HG02943 (cell line): ENCODE results near the gene KIAA2012.

Experiments
- ATAC-seq: cut with Tn5 transposase; IDR thresholded peaks from one replicate; pipeline ENCODE4 v1.9.1; 2021; ENCODE audit warnings: mild to moderate bottlenecking, low read depth, moderate library complexity; ENCODE audit not compliant: unreplicated experiment

The KIAA2012 gene

DNA sequence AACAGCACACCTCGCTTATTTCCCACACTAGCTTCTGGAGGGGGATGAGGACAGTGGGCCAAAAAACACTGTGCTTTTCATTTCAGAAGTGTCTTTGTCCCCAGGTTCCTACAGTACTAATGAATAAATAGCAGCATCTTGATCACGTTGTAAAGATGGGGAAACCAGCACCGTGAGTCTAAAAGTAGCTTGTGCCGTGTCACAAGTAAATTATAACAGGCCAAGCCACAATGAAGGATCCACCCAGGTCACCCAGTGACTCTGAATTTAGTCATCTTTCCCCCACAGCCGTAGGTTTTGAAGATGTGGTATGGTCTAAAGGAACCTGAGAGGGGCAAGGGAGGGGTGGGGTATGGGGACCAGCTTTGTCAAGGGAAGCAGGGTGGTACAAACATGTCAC, 30.6 kb upstream of the KIAA2012 start:
- ATAC-seq = no peak

DNA sequence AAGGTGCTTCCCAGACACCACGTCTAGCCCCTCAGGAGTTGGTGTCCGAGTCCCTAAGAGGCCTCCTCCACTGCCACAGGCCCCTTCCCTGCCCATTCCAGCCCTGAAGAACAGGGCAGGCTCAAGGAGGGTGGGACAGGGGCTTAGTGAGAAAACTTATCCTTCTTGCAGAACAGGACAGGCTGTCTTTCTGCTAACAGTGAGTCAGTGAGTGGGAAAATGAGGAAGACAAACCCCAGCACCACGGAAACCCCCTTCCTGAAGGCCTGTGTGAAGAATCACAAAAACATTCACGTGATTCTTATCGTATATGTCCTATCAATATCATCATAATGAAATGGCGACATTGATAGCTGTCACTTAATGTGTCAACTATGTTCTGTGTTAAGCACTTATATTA, 29.6 kb upstream of the KIAA2012 start:
- ATAC-seq = no peak

DNA sequence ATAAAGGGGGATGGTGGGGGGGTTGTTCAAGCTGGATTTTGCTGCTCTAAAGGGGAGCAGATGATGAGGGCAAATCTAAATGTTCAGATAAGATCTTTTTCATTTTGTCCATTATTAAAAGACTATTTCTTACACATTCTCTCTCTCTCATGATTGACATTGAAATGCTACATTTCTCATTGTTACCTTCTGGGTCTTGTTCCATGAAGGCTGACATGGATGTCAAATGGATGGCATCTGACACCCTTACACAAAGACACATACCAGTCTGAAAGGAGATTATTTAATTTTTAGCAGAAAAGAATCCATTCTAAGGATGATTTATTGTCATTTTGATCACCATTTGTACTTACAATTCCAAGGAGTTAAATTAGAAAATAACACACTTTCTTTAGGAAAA, 28.3 kb upstream of the KIAA2012 start:
- ATAC-seq = no peak

DNA sequence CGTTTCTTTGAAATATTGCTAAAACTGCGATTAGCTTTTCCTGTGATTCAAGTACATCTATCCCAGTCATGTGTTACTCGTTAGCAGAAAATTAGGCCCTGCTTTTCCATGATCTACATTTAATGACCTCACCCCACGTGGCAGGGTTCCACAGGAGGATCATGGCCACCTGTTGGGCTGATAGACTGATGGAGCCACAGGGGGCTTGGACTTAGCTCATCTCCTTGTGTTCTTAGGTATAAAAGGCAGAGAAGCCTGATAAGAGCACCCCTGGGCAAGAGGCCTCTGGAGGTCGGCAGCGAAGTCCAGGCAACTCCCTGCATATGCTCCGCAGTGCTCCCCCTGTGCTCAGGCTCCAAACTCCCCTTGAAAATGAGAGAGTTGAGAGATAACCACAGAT, 26.5 kb upstream of the KIAA2012 start:
- no peak for ATAC-seq

DNA sequence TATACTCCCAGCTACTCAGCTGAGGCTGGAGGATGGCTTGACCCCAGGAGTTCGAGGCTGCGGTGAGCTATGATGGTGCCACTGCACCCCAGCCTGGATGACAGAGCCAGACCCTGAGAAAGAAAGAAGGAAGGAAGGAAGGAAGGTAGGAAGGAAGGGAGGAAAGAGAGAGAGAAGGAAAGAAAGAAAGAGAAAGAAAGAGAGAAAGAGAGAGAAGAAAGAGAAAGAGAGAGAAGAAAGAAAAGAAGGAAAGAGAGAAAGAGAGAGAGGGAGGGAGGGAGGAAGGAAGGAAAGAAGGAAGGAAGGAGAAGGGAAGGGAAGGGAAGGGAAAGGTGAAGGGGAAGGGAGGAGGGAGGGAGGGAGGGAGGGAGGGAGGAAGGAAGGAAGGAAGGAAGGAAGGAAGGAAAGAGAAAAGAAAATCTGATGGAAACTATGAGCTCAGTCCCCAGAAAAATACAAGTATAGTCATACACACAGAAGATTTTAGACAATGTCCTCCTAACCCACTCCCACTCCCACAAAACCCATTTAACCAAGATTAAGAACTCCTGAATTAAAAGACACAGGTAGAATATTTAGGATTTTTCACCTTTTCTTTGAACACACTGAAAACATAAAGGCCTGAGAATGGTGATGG, 23.8 kb upstream of the KIAA2012 start:
- no peak for ATAC-seq

DNA sequence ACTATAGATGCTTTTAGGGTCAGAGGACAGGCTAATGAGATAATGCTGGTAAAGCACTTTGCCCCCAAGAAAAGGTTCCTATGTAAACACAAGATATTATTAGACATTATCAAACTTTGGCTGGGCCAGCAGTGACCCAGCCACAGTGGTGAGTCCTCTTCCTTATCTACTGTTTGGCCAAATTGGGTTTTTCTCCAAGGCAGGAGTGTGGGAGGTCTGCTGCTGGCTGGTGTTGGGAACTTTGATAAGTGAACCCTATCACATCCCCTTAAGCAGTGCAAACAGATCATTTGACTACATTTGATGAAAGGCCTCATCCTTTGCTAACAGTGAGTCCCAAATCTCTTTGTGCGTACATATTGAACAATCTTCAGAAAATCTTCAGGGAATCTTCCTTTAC, 23.2 kb upstream of the KIAA2012 start:
- ATAC-seq = no peak

DNA sequence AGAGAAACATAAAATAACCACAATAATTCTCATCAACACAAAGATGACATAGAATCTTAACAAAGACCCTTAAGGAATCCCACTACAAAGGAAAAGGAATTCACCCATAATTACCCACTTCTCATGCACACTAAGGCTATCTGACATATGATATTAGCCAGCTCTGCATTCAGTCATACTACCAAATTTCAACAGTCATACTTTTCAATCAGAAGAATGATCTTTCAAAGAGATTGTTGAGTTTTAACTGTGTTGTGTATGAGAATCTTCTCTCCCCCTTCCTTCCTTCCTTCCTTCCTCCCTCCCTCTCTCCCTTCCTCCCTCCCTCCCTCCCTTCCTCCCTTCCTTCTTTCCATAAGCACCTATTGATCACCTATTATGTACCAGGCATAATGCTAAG, 22.4 kb upstream of the KIAA2012 start:
- ATAC-seq = no peak

DNA sequence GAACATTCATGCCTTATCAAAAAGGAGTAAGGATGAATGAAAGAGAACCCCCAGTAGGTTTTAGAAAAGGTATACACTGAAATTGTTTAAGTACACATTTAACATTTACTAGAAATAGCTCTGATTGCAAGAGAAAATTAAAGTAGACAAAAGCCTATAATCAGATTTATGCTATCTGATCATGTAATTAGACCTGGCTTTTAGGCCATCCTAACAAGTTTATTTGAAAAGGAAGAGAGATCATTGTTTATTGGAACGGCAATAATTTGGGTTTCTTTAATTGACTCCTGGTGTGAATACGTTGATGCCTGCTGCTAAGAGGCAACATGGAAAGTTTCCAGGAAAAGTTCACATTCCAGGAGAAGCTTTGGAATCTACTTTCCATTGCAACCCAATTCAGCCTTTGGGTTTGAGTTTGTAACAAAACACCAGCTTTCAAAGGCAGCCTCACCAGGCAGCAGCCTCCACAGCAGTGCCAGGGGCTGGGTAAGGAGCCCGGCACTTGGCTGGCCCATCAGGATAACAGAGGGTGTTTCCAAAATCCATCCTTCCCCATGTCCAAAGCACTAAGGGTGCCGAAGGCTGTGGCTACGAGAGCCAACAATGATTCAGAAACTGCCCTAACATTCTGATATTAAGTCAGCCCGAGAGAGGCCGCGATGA, 21.4 kb upstream of the KIAA2012 start:
- no peak for ATAC-seq

DNA sequence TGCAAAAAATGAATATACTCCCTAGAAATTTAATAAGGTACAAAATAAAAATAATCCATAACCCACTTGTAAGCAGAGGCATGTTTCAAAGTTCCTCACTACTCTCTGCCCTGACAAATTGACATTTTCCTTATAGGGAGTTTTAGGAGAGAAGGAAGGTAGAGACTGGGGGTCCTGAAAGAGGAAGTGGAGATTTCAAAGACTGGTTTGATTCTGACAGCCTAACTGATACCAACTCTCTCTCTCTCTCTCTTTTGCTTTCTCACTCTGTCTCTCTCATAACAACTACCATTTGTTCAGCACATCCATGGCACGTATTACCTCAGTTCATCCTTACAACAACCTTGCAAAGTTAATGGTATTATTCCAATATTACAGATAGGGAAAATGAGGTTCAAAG, 20.8 kb upstream of the KIAA2012 start:
- ATAC-seq = no peak

DNA sequence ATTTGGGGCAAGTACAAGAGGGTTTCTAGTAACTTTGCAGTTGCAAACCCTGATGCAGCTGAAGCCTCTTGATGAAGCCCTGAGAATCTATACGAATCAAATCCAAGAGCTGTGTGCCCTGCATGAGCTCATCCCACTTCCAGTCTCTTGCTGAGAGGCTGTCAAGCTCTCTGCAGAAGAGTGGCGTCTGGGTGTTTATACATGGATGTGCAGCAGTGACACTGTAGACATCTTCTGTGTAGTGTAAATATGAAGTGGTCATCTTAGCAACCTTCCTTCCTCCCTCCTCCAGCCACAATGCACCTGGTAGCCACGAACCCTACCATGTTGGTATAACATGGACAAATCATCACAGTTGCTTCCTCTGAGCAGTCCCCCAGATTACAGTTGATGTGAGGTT, 18.4 kb upstream of the KIAA2012 start:
- ATAC-seq = no peak

DNA sequence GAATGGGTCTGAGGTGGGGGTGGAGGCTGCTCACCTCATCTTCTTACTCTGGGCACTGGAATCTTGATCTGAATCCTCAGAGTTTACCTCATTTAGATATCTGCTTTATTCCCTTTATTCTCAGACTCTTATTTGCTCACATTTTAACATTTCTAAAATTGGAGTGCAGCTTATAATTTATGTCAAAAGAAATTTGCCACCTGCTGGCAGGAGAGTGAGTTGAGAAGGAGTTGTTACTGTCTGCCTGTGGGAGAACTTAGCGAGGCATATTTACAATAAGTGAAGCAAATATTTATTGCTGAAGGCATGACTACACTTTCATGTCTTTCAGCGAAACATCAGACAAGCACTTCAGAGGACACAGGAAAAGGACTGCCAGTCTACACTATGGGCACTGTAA, 16.4 kb upstream of the KIAA2012 start:
- ATAC-seq = no peak

DNA sequence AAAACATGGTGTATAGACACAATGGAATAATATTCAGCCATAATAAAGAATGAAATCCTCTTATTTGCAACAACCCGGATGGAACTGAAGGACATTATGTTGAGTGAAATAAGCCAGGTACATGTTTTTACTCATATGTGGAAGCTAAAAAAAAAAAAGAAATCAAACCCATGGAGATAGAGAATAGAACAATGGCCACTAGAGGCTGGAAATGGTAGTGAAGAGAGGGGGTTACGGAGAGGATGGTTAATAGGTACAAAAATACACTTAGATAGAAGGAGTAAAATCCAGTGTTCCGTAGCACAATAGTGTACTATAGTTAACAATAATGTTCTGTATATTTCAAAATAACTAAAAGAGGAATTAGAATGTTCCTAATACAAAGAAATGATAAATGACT, 12.8 kb upstream of the KIAA2012 start:
- ATAC-seq = no peak

DNA sequence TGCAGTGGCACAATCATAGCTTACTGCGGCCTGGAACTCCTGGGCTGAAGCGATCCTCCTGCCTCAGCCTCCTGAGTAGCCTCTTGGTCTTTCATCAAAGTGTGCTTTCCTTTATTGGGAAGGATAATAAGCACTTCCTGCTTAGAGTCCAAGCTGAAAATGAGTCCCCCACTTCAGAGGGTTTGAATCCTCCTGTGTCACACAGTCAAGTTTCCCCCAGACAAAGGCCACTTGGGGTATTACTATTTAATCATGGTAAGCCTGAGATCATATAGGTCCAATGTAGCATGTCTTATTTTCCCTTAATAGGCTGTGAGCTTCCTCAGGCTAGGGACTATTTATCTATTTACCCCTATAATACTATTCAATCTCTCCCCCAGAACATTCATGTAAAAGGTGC, 11.4 kb upstream of the KIAA2012 start:
- ATAC-seq = no peak

DNA sequence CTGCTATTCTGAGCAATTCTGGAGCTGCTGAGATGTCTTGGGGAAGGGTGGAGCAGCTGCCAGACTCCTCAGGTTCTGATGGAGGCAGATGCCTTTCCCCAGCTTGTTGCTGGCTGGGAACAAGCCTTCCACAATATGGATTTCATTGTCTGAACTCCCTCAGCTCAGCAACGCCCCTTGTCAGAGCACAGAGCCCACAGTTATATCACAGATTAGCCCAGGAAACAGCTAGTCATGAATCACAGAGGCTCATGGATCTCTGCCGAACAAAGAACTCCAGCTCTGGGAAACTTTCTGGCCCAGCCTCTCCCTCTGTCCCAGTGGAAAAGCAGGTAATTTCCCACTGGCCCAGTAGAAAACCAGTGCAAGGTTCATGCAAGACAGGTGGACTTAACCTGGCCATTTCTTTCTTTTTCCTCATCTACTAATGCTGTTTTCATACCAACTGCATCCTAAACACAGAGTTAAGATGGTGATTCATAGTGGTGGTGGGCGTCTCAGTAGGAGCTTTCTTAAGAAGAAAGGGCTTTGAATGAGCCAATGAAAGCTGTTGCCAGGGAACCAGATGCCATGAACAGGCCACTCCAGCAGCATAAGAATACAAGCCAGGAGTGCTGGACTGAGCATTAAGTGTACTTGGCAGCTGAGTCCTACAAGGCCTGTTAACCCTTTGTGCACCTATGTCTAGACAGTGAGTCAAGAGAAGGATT, 8.7 kb upstream of the KIAA2012 start:
- no peak for ATAC-seq

DNA sequence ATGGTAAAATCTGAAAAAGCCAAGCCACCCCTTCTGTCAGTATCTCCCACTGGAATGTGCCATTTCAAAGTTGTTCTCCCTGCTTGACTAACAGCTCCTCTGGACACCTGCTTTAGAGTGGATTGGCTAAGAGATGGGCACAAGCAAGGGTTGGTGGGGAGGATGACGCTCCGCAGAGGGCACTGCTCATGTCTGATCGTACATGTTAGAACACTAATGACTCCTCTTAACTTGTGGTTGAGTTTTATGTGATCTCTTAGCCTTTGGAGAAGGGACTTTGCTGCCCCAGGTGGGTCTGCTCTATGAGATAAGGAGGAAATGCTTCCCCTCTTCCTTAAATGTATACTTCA, 8.2 kb upstream of the KIAA2012 start:
- ATAC-seq = no peak

DNA sequence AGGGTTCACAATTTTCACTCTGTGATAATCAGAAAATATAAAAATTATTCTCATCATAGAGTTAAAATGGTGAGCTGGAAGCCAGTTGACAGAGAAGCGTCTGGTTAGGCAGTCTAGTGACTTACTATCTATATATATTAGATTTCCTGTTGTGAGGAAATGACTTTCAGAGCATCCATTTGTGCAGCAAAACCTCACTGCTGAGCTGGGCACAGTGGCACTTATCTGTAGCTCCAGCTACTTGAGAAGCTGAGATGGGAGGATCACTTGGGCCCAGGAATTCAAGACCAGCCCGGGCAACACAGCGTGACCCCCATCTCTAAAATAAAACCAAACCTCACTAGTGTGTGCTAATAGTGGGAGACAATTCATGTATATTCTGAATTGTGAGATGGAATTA, 7.2 kb upstream of the KIAA2012 start:
- no peak for ATAC-seq

DNA sequence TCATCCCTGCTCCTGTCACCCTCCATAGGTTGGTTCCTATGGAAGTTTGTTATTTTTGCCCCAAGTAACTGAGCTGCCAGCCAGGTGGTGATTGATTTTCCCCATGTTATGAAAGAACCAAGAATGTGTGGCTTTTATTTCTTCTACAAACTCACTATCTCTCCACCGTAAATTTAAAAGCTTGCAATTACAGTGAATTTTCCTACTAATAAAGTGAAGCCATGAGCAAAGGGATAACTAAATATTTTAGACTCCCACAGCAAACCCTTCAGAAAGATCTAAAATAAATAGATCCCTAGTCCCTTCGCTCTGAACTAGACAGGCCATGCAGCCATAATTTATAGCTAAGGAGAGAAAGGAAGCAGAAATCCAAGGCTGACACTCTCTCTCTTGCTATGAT, 6.2 kb upstream of the KIAA2012 start:
- no peak for ATAC-seq

DNA sequence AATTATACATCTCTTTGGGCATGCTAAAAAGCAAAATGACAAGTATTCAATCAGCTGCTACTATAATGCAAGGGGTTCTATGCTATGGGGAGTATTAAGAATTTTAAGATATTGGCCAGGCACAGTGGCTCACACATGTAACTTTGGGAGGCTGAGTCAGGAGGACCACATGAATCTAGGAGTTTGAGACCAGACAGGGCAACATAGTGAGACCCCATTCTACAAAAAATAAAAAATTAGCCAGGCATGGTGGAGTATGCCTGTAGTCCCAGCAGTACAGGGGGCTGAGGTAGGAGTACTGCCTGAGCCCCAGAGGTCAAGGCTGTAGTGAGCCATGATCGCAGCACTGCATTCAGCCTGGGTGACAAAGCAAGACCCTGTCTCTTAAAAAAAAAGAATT, 5.5 kb upstream of the KIAA2012 start:
- ATAC-seq = no peak

DNA sequence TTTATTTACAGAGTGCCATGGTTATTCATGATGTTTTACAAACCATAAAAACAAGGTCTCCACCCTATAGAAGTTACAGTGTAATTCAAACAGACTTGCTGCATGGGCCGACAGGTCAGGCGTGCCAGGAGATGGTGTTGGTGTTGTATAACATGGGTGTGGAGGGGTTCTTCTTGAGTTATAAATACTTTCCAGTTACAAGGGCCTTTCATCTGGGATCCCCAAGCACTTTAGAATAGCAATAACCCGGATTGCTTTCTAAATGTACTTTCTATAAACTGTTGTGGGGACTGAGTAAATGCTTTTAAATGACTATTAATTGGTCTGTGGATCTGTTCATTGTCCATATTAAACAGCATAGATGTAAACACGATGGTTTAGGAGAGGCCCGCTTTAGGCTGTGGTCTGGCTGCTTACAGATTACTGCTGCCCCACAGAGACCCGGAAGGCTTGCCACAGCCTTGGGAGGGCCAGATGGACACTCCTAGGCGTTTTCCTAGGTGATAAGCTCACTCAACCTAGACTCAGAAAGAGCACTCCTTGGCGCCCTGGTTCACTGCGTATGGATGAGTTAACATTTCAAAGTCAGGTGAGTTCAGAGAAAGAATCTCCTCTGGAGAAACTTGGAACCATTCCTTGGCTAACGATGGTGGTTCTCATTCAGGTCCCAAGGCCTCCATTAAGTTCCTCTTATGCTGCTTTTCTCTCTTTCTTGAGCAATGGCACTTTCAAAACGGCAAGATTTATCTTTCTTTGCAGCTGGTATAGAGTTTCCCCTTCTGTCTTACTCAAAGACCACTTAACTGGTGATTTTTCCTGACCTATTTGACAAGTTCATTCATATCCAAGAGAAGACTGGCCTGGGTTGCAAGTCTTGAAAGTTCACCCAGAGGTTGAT, 3.6 kb upstream of the KIAA2012 start:
- no peak for ATAC-seq

DNA sequence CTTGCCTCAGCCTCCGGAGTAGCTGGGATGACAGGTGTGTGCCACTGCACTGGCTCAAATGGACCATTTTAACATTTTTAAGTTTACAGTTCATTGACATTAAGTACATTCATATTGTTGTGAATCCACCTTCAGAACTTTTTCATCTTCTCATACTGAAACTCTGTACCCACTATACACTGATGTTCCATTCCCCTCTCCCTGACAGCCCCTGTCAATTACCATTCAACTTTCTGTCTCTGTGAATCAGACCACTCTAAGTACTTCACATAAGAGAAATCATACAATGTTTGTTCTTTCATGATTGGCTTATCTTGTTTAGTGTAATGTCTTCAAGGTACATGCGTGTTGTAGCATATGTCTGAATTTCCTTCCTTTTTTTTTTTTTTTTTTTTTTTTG, 1.9 kb upstream of the KIAA2012 start:
- ATAC-seq = no peak

DNA sequence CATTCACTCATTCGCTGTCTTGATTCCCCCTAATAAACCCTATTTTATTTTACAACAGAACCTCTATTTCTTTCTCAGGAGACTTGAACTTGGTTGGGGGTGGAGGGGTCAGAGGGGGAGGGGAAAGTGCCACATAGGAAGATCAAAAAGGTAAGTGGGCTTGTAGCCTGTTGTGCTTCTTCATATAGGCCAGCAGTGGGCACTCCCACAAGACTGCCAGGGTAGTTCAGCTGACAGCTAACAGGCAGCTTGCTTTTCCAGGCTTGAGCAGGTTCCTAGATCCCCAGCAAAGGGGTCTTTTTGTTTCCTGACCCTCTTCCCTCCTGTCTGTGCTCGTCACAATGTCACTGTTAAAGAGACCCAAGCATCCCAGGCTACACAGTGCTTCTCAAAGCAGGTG, 829 bp upstream of the KIAA2012 start:
- no peak for ATAC-seq
